NCI-H2081 treated with DMSO at 0.1 percent for 48 hours (cell line): Measurements from ENCODE around the gene SLFN12.
"Not testable (repeated sequence)": the region's sequence is repeated elsewhere in the genome, so short reads cannot be mapped to it uniquely, and the experiment has no call there.

Experiments
- DNase-seq: peaks from one replicate; lab custom pipeline; 2025; lab: John Stamatoyannopoulos, UW

Gene SLFN12

DNA sequence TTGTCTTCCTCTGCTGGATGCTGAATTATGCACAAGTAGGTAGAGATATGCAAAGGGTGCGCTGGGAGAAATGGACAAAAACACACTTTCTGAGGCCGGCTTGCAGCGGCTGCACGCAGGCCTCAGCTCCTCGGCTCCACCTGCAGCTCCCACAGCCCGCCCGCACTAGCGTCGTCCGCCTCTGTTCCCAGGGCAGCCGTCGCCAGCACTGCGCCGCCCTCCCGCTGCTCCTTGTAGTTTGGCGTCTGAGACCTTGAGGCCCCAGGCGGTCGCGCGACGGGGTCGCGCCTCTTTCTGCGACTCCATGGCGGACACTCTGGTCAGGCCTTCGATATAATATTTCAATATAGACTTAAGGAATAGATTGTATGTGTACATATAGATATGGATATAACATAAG lies 24.8 kb downstream of the SLFN12 start:
- no peak for DNase-seq

DNA sequence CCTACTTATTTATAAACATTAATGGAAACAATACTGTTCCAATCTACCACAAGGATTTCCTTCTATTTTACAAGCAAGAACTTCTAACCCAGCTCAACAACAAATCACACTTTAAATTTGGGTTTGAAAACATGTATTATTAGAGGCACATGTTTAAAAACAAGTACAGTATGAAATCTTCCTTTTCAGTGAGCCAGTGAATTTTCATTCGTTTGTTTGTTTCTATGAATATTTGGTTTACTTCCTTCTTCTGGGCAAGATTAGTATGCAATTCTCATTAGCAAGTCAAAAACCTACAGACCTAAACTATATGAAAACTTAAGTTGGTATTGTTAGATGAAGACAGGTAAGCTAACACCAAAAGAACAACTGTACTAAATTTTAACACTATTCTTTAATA lies 25.7 kb downstream of the SLFN12 start:
- no peak for DNase-seq

DNA sequence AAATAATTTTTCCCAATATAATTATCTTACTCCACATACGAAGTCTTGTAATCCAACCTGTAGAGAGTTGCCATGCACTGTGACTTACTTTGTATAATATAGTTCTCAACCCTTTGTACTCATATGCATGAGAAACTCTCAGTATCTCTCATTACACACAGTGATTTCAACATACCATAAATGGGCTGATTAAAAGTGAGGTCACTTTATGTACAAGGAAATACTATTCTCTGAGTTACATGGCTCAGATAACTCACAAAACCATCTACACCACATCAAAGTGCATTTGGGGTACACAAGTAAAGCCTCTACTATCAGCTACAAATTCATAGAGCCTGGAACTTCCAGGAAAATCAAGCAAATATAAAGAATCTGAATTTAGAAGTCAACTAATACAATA lies 27.9 kb downstream of the SLFN12 start:
- DNase-seq: no peak

DNA sequence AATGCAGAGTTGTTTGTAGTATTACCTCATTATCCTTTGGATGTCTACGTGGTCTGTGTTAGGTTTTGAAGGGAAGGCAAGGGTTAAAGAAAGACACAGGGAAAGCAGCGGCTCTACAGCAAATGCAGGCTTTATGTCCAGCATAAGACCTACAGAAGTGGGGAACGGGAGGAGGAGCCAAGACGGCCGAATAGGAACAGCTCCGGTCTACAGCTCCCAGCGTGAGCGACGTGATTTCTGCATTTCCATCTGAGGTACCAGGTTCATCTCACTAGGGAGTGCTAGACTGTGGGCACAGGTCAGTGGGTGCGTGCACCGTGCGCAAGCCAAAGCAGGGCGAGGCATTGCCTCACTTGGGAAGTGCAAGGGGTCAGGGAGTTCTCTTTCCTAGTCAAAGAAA lies 38.5 kb downstream of the SLFN12 start:
- DNase-seq: not testable (repeated sequence)

DNA sequence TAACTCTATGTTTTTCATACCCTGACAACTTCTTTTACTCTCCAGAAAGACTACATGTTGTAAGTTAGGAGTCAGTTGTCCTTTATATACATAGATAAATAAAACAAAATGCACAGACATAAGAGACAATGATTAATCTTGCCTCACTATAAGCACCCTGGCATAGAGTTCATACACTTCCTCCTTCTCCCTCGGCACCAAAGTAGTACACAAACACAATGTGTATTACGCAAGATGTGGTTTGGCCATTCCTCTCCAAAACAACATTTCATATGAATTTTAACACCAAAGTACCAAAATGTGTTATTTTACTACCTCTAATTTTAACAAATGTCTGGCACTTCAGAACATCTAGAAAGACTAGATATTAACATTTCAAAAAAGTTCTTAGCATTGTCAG lies 41.6 kb downstream of the SLFN12 start:
- DNase-seq: no peak

DNA sequence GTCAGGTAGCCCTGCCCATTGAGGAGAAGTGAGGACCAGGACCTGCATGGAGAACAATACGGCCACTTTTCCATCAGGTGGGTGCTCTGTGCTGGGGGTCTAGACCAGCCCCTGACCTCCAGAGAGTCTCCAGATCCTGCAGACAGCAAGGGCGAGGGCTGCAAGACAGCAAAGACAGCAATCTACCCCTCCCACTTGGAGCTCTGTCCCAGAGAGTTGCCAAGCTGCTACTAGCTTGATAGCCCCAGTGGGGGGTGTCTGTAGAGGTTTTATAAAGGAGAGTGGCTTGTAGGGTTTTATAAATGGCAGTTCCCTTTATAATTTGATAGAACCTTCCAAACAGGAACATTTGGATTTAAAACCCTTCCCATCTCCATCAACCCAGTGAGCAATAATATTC lies 42.1 kb downstream of the SLFN12 start:
- DNase-seq: no peak

DNA sequence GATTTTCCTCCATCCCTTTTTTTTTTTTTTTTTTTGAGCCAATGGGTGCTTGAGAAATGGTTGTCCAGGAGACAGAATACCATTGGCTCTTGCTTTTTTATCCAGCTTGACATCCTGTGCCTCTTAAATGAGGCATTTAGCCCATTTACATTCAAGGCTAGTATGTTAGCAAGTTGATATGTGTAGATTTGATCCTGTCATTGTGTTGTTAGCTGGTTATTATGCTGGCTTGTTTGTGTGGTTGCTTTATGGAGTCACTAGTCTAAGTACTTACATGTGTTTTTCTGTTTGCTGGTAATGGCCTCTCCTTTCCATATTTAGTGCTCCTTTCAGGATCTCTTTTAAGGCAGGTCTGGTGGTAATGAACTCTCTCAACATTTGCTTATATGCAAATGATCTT lies 44.8 kb downstream of the SLFN12 start:
- no peak for DNase-seq

DNA sequence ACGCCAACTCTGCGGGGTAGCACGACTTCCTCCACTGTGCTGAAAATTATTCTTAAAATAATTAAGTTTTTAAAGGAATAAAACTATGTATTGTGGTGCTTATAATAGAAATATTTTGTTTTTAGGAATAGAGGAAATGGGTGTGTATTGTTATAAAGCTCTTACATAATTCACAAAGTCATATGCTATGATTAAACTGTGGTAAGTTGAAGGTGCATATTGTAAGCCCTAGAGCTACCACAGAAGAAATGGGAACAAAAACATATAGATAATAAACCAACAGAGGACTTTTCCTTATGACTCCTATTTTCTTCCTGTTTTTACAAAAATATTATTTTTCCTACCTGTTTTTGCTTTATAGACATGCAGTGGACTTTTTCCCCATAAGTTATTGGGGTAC lies 54.6 kb downstream of the SLFN12 start:
- DNase-seq: no peak

DNA sequence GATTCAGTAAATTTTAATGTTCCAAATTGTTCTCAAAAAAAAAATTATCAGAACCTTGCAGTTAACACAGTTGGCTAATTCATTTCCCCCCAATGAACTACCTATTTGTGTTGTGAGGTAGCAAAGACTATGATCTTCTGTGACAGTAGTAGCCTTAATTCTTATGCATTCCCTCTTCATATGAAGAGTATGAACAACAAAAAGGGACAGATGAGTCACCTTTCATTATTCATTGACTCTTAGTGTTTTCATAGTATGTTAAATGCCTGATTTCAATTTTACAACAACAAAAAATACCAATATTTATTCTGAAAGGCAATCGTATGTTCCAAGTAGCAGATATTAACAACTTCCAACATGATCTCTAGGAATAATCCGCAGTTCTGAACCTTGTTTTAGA lies 55.2 kb downstream of the SLFN12 start:
- no peak for DNase-seq

DNA sequence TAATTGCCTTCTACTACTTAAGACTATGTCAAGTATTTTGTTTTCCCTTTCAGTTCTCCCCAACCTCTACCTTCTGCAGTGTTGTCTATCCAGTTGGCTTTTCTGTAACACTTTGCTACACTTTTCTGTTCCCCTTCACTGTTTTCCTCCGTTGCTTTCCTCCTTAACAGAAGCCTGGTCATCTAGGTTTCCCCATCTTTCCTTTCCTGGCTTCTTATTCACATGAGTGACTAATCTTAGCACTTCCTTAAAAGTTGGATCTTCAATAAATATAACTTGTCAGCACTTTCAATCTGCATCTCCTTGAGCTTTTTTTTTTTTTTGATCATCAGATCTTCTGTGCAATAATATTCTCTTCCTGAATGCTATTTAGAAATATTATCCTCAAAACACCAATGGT lies 56.1 kb downstream of the SLFN12 start:
- DNase-seq: no peak

DNA sequence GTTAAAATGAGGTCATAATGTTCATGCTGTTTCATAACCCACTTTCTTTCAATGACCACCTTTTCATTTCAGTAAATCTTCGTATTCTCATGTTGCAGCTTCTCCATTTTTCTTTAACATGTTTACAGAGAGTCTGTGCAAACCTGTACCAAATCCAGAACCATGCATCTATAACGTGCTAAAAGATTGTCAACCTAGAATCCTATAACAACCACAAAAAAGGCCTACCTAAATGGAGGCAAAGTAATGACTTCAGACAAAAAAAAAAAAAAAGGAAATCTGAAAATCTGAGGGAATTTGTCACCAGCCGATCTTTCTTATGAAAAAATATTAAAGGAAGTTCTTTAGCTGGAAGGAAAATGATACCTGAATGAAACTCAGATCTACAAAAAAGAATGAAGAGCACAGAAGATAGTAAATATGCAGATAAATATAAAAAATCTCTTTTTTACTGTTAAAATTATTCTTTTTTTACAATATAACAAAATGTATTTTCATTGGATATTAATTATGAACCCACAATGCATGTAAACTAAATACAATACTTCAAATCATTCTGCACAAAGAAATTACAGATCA lies 57.4 kb downstream of the SLFN12 start:
- DNase-seq: no peak

DNA sequence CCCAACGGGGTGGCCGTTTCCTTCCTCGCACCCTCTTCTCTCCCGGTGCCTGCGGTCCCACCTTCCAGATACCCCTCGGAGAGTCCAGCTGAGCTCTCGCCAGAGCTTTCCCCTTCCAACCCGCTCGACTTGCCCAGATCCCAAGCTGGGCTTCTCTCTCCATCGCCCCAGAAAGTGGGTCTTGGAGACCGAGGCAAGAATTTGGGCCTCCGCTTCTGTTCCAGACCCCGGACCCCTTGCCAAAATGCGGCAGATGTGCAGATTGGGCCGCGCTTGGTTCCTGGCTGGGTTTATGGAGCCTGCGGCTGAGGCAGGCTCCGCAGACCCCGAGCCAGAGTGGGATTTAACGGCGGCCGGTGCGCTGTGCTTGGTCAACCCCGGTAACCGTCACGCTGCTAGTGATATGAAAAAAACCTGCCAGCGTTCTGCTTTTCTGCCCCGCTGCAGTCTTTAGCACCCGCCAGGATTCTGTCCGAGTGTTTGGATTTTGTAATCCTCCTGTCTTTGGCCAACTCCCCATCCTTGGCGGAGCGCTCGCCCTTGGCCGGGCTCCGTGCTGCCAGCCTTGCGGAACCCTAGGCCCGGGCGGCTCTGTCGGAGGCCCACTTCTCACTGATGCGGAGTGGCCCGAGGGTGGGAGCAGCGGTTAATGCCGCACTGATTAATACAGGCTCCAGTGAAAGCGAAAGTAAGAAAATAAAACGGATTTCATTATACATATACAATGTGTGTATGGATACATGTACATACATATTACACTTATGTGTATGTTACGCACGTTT lies 58.1 kb downstream of the SLFN12 start:
- no peak for DNase-seq

DNA sequence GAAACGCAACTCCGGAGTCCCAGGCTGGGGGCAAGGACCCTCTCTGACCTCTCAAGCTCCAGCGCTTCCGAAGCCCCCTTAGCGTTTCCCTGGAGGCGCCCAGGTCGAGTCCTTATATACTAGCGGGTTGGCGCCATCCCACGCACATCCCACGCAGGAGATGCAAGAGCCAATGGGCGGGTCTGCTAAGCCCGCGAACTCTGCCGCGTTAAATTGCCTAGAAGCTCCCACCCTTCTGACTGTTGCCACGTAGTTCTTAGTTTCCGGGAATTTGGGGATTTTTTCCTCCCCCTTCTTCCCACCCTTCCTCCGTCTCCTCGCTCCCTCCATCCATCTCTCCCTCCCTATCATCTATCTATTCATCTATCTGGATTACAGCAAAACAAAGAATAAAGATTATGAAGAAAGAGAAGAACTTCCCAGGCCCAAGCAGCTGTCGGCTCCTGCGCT lies 58.7 kb downstream of the SLFN12 start, which contains the start of gene SLFN11:
Gene SLFN11 (minus strand): TSS at position 88 of the 450 bp plus-strand sequence. CDS start 9,814 bp downstream, outside the sequence.
- peak; percentile 35 for DNase-seq

DNA sequence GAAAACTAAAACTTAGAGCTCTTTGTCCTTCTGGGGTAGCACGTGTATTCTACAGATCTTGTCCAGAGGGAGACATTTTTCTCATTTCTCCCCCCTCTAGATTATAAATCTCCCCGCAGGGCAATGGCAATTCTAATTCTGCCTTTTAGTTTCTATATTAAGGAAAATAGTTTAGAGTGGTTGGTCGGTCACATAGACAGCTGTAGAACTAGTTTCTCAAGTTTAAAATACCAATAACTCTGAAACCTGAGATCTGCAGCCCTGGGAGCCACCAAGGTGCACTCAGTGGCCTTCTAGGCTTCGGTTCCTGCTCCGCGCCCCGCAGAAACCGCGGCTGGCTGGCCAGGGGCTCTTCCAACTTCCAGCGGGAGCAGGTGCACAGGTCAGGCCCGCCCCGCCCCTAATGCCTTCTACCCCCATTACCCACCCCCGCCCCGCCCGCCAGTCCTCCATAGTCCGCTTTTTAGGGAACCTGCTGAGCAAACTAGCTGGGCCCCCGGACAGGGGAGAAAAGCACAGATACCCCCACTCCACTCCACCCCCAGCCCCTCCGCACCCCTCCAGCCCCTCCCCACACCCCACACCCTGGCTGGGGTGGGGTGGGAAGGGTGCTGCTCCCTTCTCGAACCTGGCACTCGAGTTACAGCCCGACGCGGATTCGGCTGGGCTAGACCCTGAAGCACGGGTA lies 59.3 kb downstream of the SLFN12 start:
- no peak for DNase-seq

DNA sequence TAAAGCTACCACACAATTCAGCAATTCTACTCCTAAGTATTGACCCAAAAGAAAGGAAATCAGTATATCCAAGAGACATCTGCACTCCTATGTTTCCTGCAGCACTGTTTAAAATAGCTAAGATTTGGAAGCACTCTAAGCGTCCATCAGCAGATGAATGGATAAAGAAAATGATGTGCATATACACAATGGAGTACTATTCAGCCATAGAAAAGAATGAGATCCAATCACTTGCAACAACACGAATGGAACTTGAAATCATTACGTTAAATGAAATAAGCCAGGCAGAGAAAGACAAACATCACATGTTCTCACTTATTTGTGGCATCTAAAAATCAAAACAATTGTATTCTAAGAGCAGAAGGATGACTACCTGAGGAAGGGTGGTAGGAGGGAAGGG lies 60.4 kb downstream of the SLFN12 start:
- DNase-seq: no peak

DNA sequence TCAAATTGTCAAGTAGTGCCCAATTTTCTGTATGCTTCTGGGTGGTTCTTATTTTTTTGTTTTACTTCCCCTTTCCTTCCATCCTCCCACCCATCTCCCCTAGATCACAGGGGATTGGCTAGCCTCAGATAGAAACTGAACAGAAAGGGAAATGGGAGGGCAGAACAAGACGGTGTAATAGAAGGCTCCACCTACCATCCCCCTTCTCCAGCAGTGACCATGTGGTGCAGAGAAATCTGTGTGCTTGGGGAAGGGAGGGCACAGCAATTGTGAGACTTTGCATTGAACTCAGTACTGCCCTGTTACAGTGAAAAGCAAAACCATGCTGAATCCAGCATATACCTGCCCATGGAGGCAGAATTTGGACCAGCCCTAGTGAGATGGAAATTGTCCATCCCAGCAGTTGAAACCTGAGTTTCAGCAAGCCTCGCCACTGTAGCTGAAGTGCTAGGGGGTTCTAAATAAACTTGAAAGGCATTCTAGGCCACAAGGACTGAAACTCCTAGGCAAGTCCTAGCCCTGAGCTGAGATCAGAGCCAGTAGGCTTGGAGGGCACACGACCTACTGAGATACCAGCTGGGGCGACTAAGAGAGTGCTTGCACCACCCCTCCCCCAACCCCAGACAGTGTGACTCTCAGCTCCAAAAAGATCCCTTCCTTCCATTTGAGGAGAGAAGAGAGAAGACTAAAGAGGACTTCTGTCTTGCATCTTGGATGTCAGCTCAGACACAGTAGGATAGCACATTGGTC lies 64.0 kb downstream of the SLFN12 start:
- no peak for DNase-seq

DNA sequence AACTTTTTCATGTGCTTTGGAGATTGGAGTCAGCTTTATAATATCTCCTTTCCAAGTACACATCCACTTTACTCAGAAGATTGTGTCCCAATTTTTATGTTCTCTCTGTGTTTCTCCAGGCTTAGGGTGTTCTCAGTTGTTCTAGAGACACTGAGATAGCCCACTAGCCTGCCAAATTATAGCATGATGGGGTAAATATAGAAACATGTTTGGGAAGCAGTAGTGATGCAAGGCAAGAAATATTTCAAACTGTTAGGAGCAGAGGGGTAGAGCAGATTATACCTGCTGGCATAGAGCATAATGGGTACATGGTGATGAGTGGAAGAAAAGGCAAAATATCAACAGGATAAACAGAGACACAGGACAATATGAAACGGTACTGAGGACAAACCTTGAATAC lies 71.3 kb downstream of the SLFN12 start:
- DNase-seq: no peak
